Measurements from ENCODE around the gene TCF4.

DNA sequence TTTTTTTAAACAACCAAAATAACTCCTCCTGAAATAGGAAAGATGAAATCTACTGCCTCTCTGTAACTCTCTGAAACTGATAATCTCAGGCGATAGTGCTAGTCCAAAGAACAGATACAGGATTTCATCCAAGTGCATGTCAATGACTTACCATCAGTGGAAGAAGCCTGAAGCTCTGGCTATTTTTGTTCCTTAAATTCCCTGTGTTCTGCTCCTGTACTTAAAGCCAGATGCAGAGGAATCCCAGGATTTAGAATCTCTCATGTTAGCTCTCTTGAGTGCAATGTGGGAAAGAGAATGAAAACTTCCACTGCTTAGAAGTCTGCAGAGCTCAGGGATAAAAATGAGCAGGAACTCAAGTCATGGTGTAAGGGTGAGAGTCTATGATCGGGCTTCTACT lies 291.9 kb downstream of the TCF4 start:
- TF ChIP-seq, protein P1, sequence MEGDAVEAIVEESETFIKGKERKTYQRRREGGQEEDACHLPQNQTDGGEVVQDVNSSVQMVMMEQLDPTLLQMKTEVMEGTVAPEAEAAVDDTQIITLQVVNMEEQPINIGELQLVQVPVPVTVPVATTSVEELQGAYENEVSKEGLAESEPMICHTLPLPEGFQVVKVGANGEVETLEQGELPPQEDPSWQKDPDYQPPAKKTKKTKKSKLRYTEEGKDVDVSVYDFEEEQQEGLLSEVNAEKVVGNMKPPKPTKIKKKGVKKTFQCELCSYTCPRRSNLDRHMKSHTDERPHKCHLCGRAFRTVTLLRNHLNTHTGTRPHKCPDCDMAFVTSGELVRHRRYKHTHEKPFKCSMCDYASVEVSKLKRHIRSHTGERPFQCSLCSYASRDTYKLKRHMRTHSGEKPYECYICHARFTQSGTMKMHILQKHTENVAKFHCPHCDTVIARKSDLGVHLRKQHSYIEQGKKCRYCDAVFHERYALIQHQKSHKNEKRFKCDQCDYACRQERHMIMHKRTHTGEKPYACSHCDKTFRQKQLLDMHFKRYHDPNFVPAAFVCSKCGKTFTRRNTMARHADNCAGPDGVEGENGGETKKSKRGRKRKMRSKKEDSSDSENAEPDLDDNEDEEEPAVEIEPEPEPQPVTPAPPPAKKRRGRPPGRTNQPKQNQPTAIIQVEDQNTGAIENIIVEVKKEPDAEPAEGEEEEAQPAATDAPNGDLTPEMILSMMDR (conservative IDR thresholded peaks at IDR 0.05; ENCODE audit: low read length): no peak
- TF ChIP-seq EZH2phosphoT487 (IDR thresholded peaks at IDR 0.05; ENCODE audit: borderline replicate concordance): no peak

Measured in Loucy (cell line).